GM23338 (cell line): Measurements from ENCODE around the gene SLC26A11. TPM values are rescaled to one million over a fixed set of nuclear protein-coding genes. Genes with fewer than 3 reads are reported as not detected.

Experiments
- ATAC-seq: fragments of 200-7000 bp; cut with Tn5 transposase; 3 replicates; pipeline ENCODE4 v1.9.1; 2020
- DNase-seq: peaks from one replicate; pipeline ENCODE4 v3.0.0-alpha.2; 2015; ENCODE audit warnings: low spot score
- H2AFZ ChIP-seq: fragments of 200-600 bp; sonication (generic); 2 replicates; pipeline ENCODE4 v1.8.0; 2016; ENCODE audit warnings: antibody characterized with exemption, mild to moderate bottlenecking, moderate library complexity
- H3F3A ChIP-seq: fragments of 200-600 bp; sonication (generic); replicated peaks from 2 replicates; pipeline ENCODE4 v1.8.0; 2017; ENCODE audit warnings: antibody characterized with exemption, mixed run types, low read depth
- H3K27ac ChIP-seq: fragments of 200-600 bp; sonication (generic); 2 replicates; pipeline ENCODE4 v1.6.1; 2016; ENCODE audit warnings: low read depth
- H3K27me3 ChIP-seq: fragments of 200-600 bp; sonication (generic); 2 replicates; pipeline ENCODE4 v1.8.0; 2016; ENCODE audit warnings: mild to moderate bottlenecking, mixed run types, moderate library complexity; ENCODE audit not compliant: insufficient read depth
- H3K36me3 ChIP-seq: fragments of 200-600 bp; sonication (generic); 2 replicates; pipeline ENCODE4 v1.8.0; 2016; ENCODE audit warnings: mild to moderate bottlenecking; ENCODE audit not compliant: insufficient read depth
- H3K4me1 ChIP-seq: fragments of 200-600 bp; sonication (generic); 2 replicates; pipeline ENCODE4 v1.8.0; 2016; ENCODE audit warnings: mild to moderate bottlenecking, moderate library complexity; ENCODE audit not compliant: insufficient read depth
- H3K4me2 ChIP-seq: fragments of 200-600 bp; sonication (generic); 2 replicates; pipeline ENCODE4 v1.7.1; 2017; ENCODE audit warnings: mixed run types
- H3K4me3 ChIP-seq: fragments of 200-600 bp; sonication (generic); 2 replicates; pipeline ENCODE4 v1.6.1; 2016; ENCODE audit warnings: mixed run types
- H3K79me2 ChIP-seq: fragments of 200-600 bp; sonication (generic); replicated peaks from 2 replicates; pipeline ENCODE4 v1.8.0; 2017; ENCODE audit warnings: mild to moderate bottlenecking; ENCODE audit not compliant: insufficient read depth
- H3K9me2 ChIP-seq: fragments of 200-600 bp; sonication (generic); 2 replicates; pipeline ENCODE4 v1.8.0; 2017; ENCODE audit not compliant: insufficient read depth
- H4K20me1 ChIP-seq: fragments of 200-600 bp; sonication (generic); replicated peaks from 2 replicates; pipeline ENCODE4 v1.8.0; 2017; ENCODE audit warnings: mild to moderate bottlenecking; ENCODE audit not compliant: insufficient read depth
- H3K27ac Mint-ChIP-seq: 2 replicates; pipeline ENCODE4 v1.8.0; 2020; ENCODE audit warnings: inconsistent platforms, mild to moderate bottlenecking, moderate library complexity, mixed read lengths
- H3K27me3 Mint-ChIP-seq: 3 replicates; pipeline ENCODE4 v1.8.0; 2022; ENCODE audit warnings: low read depth, mild to moderate bottlenecking, moderate library complexity, mixed read lengths, inconsistent platforms; ENCODE audit not compliant: insufficient read depth, poor library complexity
- H3K36me3 Mint-ChIP-seq: 3 replicates; pipeline ENCODE4 v1.8.0; 2021; ENCODE audit warnings: low read depth, mild to moderate bottlenecking, inconsistent platforms, moderate library complexity, mixed read lengths
- H3K4me1 Mint-ChIP-seq: 3 replicates; pipeline ENCODE4 v1.8.0; 2020; ENCODE audit warnings: mild to moderate bottlenecking, inconsistent platforms, mixed read lengths
- H3K4me3 Mint-ChIP-seq: 3 replicates; pipeline ENCODE4 v1.8.0; 2021; ENCODE audit warnings: moderate library complexity, mild to moderate bottlenecking, inconsistent platforms, mixed read lengths
- H3K9me3 Mint-ChIP-seq: 3 replicates; pipeline ENCODE4 v1.8.0; 2020; ENCODE audit warnings: moderate library complexity, mild to moderate bottlenecking, inconsistent platforms, mixed read lengths
- CREB1 ChIP-seq: fragments of 250-450 bp; sonication (Bioruptor Pico); IDR thresholded peaks from 2 replicates; pipeline ENCODE4 v1.5.0; 2020; ENCODE audit warnings: low read depth, mild to moderate bottlenecking, moderate library complexity
- CTCF ChIP-seq, 2 experiments: fragments of 200-600 bp in 1 of 2; sonication (generic) in 1 of 2; conservative IDR thresholded peaks; 2 replicates each; pipeline versions ENCODE4 v1.5.1 to v1.6.1; 2016 to 2017; ENCODE audit warnings: antibody characterized with exemption in 2 of 2, low read depth in 2 of 2, mild to moderate bottlenecking in 2 of 2, moderate library complexity in 1 of 2
- ETS1 ChIP-seq: IDR thresholded peaks from 2 replicates; pipeline ENCODE4 v1.6.1; 2016; ENCODE audit warnings: antibody characterized with exemption
- EZH2 ChIP-seq: fragments of 200-600 bp; sonication (generic); IDR thresholded peaks from one replicate; pipeline ENCODE4 v1.8.0; 2017; ENCODE audit warnings: antibody characterized with exemption, mild to moderate bottlenecking, low read depth; ENCODE audit not compliant: unreplicated experiment
- EZH2phosphoT487 ChIP-seq: fragments of 200-600 bp; sonication (generic); IDR thresholded peaks from one replicate; pipeline ENCODE4 v1.8.1; 2018; ENCODE audit warnings: antibody characterized with exemption; ENCODE audit not compliant: unreplicated experiment
- NANOG ChIP-seq: IDR thresholded peaks from 2 replicates; pipeline ENCODE4 v1.6.1; 2016; ENCODE audit warnings: antibody characterized with exemption, borderline replicate concordance
- POLR2AphosphoS5 ChIP-seq: IDR thresholded peaks from 2 replicates; pipeline ENCODE4 v1.6.1; 2016; ENCODE audit warnings: antibody characterized with exemption, low read depth
- STAT1 ChIP-seq: IDR thresholded peaks from one replicate; pipeline ENCODE4 v1.6.1; 2016; ENCODE audit warnings: antibody characterized with exemption; ENCODE audit not compliant: unreplicated experiment
- ZNF114 ChIP-seq: fragments of 250-450 bp; sonication (Bioruptor Pico); IDR thresholded peaks from 2 replicates; pipeline ENCODE4 v1.5.0; 2020; ENCODE audit warnings: mild to moderate bottlenecking, moderate library complexity
- ZNF331 ChIP-seq: fragments of 250-450 bp; sonication (Bioruptor Pico); IDR thresholded peaks from 2 replicates; pipeline ENCODE4 v1.5.0; 2020; ENCODE audit warnings: low read depth, mild to moderate bottlenecking, moderate library complexity
- ZNF462 ChIP-seq: fragments of 250-450 bp; sonication (Bioruptor Pico); IDR thresholded peaks from 2 replicates; pipeline ENCODE4 v1.5.0; 2020; ENCODE audit warnings: mild to moderate bottlenecking, moderate library complexity
- polyA plus RNA-seq: library from polyadenylated mRNA; unstranded; fragments of >200 nt; fragmentation: Nextera tagmentation; extraction: Ambion mirVana; gene quantifications from 2 replicates; pipeline ENCODE4 v1.2.1, GENCODE V29; 2016
- total RNA-seq: library from RNA; depleted of rRNA; stranded (reverse); fragments of >200 nt; shearing (Covaris generic); gene quantifications from 2 replicates; pipeline ENCODE4 v1.2.3, GENCODE V29; 2014

The SLC26A11 gene
- total and polyA plus RNA-seq, 2 experiments from 2014 or later, result 10.9 to 23.0 TPM

- TF ChIP-seq ZNF462, result no peak
- TF ChIP-seq STAT1, result no peak
- no peak for TF ChIP-seq ZNF114 (CRISPR knock-in tag)
- TF ChIP-seq CREB1, result no peak
- TF ChIP-seq EZH2, result no peak
- no peak for TF ChIP-seq ZNF331 (CRISPR knock-in tag)
Observed at GRCh38 chr17:80294210-80294609, 74.0 kb downstream of the SLC26A11 start (continued).

GRCh38 chr17:80294653-80295052 is 74.4 kb downstream of the SLC26A11 start:
- H3K27ac Mint-ChIP-seq, result no peak overlapping the region
- no peak overlapping the region for H2AFZ ChIP-seq
- H3K9me3 Mint-ChIP-seq, result peaks cover 2% of the 10 kb centered on the region; the same call in 2 of the 3 replicates
- no peak overlapping the region for H3K4me3 ChIP-seq
- H3K79me2 ChIP-seq, result no peaks in the 10 kb centered on the region
- H3K9me2 ChIP-seq, result no peaks in the 10 kb centered on the region
- no peaks in the 10 kb centered on the region for H3K4me1 Mint-ChIP-seq
- no peaks in the 10 kb centered on the region for H3F3A ChIP-seq
- H3K27me3 Mint-ChIP-seq, result peaks cover 9% of the 10 kb centered on the region
- no peak overlapping the region for H3K27ac ChIP-seq
- ATAC-seq (no peak), DNase-seq (no peak)
- peaks cover 29% of the 10 kb centered on the region for H3K36me3 ChIP-seq
- no peaks in the 10 kb centered on the region; the same call in 1 of the 2 replicates for H4K20me1 ChIP-seq
- H3K4me3 Mint-ChIP-seq, result no peak overlapping the region
- H3K36me3 Mint-ChIP-seq, result peaks cover 73% of the 10 kb centered on the region
- H3K4me1 ChIP-seq, result no peaks in the 10 kb centered on the region
- H3K27me3 ChIP-seq, result no peaks in the 10 kb centered on the region
- H3K4me2 ChIP-seq, result no peak overlapping the region
- TF ChIP-seq ETS1 (no peak), CREB1 (no peak), ZNF114 (CRISPR knock-in tag) (no peak), CTCF (conservative IDR thresholded peaks at IDR 0.05; ENCODE audit: low read depth in 2 of 2) (no peak), EZH2 (no peak), EZH2phosphoT487 (no peak), ZNF331 (CRISPR knock-in tag) (no peak), NANOG (no peak), POLR2AphosphoS5 (no peak), STAT1 (no peak)
